CD4-positive, alpha-beta T cell treated with Interleukin-12 subunit alpha and Interleukin-12 subunit beta, for 1 hour (primary cell): ENCODE data around the gene TCF25.
A peak's percentile ranks its signal among the peaks of the same experiment; 100 is the strongest.
"Not testable (repeated sequence)": the region's sequence is repeated elsewhere in the genome, so short reads cannot be mapped to it uniquely, and the experiment has no call there.

Source experiments
- DNase-seq: peaks from one replicate; pipeline ENCODE4 v3.0.0-alpha.2; 2020

The TCF25 gene

DNA sequence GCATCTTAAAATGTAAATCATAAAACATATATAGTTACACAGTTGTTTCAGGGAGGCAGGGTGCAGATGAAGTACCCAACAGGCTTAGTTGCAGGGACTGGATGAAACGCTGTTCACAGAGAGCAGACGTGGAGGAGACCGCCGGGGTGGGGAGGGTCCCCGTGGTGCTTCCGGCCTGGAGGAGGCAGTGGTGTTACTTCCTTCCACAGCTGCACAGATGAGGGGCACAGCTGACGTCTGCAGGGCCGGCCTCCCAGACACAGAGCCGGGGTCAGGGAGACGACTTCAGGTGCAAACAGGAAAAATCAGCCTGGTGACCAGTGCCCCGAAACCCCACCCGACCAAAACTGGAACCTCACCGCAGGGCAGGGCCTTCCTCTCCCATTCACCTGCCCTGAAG, 28.0 kb upstream of the TCF25 start:
- no peak for DNase-seq

DNA sequence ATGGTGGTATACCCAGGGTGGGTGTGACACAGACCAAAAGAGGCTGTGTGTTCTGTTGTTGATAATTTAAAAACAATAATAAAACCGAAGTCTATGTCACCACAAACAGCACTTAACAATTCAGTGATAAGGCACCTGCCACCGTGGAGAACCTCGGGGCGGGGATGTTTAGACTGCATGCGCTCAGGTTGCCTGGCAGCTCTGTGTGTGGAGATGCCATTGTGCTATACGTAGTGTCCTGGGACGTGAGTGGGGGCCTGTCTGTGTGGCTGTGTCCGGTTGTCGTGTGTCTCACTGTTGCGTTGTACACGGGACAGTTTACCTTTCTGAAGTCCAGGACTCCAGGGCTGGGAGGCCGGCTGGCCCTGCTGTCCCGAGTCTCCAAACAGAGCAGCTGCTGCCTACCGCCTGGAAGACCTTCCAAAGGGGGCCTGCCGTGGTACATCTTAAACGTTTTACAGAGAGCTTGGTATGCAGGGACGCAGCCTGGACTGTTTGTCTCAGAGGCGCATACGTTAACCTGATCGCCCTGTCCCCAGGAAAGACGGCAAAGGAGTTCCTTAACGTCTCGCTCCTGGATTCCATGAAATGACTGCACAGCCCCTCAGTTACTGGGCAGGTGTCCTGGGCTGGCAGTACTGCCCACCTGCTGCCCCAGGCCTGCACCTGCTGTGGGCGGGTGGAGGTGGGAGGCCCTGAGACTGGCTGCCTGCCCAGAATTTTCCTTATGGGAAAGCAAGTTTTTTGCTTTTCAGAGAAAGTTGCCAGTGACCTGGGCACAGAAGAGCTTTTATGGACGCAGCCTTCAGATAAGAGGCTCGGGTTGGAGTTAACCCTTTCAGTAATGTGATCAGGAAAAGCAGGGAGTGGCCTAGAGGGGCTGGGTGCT, 26.1 kb upstream of the TCF25 start:
- DNase-seq, result no peak

DNA sequence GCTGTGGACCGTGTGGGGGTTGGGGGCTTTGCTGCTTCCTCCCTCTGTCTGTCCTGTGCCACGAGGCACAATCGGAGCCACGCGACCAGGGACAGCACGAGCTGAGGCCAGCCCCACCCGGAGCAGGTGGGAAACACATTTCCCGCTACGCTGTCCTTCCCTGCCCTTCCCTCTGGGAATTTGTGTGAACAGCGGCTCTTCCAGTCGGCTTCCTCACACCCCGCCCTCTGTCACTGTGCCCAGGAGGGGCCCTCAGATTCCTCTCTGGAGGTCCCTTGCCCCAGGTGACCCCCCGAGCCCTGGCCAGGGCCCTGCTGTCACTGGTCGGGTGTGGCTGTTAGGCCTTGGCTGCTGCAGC, 25.5 kb upstream of the TCF25 start:
- no peak for DNase-seq

DNA sequence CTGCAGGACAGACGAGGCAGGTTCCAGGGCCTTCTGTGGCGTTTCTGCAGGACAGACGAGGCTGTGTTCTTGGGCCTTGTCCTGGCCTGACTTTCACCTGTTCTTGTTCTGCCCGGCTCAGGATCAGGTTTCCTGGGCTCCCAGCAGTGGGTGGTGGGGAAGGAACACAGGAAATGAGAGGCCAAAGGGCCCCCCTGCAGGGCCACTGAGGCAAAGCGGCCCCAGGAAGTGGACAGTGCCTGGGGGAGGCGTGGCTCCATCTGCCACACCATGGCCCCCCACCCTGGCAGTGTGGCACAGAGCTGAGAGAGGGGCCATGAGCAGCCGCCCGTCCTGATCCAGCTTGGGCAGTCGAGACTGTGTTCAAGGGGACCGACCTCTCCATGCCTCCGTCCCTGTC, 24.4 kb upstream of the TCF25 start:
- no peak for DNase-seq

DNA sequence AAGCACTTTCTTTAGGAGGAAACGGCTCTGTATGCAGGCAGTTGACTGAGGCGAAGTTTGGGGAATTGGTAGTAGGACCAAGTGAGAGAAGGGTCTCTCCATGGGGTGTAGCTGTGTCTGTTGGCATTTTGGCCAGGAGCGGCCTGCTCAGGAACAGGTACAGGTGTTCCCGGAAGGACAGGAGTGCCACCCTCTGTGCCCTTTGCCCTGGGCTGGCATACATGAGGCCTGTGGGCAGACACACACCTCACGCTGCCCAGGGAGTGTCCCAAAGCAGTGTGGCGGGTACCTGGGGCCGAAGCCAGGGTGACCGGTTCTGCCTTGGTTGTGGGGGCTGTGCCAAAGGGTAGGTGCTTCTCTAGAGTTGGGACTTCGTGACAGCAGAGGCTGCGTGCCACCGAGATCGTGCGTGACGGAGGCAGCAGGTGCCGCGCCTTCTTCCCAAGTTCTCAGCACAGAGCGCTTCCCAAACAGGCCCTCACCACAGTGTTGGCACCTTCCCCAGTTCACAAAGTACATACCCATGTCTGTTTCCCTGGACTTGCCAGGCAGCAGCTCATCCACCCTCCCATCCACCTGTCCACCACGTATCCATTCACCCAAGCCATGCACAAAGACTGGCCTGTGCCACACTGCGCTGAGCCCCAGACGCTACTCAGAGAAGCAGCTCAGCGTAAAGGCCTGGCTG, 19.9 kb upstream of the TCF25 start:
- no peak for DNase-seq

DNA sequence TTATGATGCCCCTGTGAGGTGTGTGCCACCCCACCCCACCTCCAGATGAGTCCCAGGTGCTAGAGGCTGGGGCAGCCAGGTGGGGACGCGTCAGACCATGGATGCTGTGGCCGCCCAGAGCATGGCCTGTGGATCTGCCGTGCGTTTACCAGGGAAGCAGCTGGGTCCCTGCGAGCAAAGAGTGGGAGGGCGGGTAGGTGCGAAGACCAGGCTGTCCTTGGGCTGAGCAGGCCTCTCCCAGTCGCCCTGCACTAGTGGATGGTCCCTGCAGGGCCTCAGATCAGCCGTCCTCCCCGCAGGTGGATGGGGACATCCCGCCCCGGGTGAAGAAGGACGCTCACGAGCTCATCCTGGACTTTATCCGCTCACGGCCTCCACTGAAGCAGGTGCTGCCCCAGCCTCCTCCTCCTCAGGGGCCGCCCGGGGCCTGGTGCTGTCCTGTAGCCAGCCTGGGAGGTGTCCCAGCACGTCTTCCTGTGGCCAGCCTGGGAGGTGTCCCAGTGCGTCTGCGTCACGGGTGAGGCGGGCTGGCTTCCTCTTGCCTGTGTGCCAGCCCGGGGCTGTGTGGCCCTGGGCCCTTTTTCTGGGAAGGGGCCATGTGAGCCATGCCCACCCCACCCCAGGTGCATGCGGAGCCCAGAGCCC, 18.0 kb upstream of the TCF25 start:
- no peak for DNase-seq

DNA sequence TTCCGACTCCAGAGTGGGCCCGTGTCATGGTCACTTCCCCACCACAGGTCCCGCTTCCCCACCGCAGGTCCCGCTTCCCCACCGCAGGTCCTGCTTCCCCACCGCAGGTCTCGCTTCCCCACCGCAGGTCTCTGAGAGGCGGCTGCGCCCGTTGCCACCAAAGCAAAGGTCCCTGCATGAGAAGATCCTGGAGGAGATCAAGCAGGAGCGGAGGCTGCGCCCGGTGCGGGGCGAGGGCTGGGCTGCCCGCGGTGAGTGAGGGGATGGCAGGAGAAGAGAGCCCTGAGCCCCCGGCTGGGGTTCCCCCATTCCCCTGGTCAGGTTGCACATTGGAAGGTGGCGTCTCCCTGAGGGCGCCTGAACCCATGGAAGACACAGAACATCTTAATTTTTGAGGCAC, 17.4 kb upstream of the TCF25 start:
- no peak for DNase-seq

DNA sequence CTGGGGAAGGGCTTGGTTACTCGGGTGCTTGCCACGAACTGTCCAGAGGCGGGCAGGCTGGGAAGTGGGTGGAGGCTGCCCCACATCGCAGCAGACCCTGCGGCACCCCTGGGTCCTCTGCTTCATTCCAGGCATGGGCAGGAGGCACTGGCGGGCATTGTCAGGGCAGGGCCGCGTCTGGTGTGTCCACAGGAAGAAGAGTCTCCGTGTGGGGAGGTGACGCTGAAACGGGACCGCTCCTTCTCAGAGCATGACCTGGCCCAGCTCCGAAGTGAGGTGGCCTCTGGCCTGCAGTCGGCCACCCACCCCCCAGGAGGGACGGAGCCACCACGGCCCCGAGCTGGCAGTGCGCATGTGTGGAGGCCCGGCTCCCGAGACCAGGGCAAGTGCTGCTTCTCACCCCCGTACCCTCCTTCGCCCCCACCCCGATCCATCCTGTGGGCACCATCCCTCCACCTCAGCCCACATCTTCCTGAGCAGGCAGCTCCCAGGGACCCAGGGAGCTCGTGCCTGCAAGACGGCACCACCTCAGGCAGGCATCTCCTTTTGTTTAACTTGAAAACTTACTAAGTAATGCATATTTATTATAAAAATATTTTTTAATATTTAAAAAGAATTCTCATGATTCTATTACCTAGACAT, 14.3 kb upstream of the TCF25 start:
- no peak for DNase-seq

DNA sequence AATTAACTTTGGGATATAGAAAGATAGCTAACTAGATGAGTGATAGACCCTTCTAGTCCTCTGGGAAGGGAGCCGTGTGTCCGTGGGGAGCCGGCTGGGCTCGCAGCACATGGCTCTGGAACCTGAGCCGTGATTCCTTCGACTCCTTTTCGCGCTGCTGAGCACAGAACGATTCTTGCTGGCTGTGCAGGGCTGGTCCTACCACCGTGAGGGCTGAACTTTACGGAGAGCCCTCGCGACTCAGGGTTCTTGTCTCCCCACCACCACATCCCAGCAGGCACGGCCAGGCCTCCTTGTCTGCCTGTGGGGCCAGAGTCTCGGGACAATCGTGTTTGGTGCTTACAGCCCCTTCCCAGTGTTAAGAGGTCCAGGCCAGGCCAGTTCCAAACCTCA, 13.8 kb upstream of the TCF25 start:
- no peak for DNase-seq

DNA sequence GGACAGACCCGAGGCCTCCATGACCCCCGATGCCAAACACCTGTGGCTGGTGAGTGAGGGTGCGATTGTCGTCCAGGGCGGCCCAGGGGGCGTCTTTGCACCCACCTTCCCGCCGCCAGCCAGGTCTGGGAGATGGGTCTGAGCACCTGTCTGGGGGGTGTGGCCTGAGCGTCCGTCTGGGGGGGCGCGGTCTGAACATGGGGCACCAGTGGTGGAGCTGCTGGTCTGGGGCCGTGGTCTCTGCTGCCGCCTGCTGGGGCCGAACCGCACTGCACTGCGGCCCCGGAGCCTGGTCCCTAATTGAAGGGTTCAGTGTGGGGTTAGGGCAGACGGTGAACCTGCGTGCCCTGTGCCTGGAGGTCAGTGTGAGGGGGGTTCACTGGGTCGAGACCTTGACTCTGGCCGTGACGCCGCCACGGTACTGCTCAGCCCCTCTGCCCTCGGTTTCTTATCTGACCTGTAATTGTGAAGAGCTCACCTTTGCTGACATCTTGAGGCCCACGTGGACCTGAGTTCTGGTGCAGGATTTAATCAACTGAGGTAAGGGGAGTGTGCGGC, 12.6 kb upstream of the TCF25 start:
- peak; percentile 83 for DNase-seq

DNA sequence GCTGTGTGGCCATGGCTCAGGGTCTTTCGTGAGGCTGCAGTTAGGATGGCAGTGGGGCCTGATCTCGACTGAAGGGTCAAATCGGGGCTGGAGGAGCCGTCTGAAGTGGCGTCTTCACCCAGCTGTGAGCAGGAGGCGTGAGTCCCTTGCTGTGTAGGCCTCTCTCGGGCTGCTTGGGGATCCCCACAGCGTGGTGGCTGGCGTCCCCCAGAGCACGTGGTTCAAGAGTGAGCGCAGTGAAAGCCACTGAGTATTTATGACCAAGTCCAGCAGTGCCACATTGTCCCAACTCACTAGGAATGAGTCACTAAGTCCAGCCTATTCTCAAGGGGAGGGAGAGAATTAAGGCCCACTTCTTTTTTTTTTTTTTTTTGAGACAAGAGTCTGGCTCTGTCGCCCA, 11.7 kb upstream of the TCF25 start:
- DNase-seq, result no peak

DNA sequence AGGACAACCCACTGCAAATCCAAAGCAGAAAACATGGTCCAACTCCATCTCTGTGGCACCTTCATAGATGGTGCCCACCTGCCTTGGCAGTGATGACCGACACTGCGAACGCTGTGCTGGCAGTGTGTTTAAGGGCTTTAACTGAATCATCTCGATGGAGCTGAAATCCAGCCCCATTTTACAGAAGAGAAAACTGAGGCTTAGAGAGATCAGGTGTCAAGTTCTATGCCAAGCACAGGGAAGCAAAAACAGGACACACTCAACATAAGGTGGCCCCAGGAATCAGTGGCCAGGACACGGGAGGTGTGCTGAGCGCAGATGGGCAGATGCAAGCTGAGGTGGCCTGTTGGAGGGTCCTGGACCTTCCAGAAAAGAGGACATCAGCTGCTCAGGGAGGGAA, 10.7 kb upstream of the TCF25 start:
- DNase-seq, result no peak

DNA sequence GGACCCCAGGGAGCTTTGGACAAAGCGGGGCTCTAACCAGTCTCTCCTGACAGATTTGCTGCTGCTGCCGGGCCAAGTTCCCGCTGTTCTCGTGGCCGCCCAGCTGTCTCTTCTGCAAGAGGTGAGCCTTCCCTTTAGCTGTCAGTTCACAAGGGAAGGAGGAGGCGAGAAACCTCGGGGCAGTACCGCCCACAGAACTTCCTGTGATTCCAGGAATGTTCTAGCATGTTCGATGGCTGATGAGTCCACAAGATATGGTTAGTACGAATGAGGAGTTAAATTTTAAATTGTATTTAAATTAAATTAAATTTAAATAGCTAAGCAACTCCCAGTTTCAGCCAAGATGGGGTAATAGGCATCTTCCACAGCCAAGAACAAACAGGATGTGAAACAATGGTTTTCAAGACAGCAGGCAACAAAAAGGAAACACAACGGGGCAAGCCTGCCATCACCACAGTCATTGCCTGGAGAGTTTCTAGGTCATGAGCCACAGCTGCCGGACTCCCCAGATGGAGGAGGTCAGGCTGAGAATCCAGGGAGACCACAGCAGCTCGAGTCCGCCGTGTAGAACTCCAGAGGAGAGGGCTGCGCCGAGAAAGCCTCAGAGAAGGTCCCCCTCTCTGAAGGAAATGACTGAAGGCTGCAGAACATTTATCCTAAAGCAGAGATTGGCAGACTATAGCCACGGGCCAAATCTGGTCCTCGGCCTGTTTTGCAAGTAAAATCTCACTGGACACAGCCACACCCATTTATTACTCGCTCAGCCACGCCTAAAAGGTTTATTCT, 9.5 kb upstream of the TCF25 start:
- DNase-seq, result peak; percentile 69

DNA sequence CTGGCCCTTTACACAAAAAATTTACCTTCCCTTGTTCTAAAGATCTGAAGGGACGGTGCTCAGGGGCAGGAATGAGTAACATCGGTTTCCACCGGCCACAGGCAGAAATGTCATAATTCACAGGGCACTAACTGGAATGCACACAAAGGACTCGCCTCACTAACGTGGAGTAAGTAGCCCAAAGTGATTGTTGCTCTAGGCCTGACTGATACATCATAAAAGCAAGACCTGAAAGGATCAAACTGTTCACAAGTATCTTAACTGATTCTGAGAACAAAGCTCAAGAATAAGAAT, 8.9 kb upstream of the TCF25 start:
- DNase-seq, result no peak

DNA sequence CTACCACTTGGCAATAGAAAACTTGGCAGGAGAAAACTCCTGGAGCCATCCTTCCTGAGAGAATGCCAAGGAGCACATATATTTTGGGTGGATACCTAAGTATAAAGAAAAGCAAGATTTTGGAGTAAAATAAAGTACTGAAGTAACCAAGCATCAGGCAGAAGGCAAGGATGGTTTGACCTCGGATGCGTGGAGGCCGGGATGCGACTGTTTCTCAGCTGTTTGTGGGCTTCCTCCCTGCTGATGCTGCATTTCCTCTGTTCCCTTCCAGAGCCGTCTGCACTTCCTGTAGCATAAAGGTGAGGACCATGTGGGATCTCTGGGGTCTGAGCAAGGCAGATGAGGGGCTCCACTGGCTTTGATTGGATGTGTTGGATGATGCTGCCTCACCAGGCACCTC, 5.5 kb upstream of the TCF25 start:
- no peak for DNase-seq

DNA sequence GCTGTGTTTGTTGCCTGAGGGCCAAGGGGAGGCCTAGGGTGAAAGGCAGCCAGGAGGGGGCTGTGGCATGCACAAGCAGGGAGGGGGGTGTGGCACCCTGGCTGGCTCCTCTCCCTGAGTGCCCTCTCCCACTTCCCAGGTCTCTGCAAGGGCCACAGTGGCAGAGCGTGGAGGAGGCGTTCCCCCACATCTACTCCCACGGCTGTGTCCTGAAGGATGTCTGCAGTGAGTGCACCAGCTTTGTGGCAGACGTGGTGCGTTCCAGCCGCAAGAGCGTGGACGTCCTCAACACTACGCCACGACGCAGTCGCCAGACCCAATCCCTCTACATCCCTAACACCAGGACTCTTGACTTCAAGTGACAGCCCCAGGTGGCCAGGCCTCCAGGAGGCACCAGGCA, 3.5 kb upstream of the TCF25 start:
- no peak for DNase-seq

DNA sequence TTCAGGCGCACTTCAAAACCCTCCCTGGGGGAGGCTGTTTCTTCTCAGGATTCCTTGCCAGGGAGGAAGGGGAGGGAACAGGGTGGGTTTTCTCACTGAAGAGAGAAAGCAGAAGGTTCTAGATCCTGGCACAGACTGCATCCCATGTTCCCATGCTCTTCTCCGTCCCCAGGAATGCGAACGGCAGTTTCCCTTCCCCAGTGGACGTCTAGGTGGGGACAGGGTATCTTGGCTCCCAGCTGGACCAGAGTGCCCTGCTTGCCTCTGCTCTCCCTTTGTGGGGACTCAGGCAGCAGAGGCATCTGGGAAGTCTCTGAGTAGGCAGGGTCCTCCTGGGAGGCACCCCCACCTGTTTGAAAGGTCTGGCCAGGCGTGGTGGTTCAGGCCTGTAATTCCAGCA, 3.0 kb upstream of the TCF25 start:
- DNase-seq, result no peak

DNA sequence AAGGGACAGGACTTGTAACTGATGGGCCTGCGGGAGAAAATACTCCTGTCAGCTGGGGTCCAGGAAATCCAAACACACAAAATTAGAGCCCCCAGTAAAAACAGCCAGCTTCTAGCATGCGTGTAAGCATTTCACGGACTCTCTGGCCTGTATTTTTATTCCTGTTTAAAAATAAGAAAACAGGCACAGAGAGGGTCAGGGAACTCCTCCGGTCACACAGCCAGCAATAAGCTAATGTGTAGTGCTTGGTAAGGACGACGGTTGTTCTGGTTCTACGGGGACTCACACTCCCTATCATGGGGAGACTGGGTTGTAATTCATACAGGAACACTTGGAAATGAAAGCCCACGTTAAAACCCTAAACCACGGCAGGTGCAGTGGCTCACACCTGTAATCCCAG, 1.5 kb upstream of the TCF25 start:
- DNase-seq, result no peak

DNA sequence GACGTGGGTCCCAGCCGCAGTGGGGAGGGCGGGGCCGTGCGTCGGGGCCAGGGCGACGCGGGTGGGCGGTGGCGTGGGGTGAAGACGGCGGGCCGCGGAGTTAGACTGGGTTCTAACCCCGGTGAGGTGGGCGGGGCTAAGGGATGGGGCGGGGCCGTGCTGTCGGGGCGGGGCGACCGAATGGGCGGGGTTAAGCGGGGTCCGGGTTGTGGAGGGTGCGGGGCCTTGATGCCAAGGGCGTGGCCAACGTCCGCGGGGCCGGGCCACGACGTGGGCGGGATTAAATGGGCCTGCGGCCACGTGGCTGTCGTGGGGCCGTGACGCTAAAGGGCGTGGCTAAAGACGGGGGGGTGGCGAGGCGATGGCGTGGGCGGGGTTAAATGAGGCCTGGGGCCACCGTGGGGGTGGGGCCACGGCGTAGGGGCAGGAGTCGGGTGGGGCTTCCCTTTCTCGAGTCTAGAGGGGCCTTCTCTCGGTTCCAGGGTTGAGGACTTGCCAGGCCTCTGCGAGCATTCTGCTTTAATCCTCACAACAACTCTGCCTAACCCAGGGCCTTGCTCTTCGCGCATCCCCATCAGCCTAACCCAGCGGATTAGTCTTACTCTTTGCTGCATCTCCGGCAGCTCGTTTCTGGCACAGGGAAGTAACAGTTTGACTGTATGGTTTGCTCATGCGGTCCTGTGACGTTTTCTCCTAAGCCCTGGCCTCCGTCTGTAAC, 739 bp downstream of the TCF25 start:
- DNase-seq, result peak; percentile 96

DNA sequence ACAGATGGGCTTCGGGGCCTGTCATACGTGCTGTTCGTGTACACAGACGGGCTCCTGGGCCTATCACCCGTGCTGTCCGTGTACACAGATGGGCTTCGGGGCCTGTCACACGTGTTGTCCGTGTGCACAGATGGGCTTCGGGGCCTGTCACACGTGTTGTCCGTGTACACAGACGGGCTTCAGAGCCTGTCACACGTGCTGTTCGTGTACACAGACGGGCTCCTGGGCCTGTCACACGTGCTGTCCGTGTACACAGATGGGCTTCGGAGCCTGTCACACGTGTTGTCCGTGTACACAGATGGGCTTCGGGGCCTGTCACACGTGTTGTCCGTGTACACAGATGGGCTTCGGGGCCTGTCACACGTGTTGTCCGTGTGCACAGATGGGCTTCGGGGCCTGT, 5.7 kb downstream of the TCF25 start:
- not testable (repeated sequence) for DNase-seq

DNA sequence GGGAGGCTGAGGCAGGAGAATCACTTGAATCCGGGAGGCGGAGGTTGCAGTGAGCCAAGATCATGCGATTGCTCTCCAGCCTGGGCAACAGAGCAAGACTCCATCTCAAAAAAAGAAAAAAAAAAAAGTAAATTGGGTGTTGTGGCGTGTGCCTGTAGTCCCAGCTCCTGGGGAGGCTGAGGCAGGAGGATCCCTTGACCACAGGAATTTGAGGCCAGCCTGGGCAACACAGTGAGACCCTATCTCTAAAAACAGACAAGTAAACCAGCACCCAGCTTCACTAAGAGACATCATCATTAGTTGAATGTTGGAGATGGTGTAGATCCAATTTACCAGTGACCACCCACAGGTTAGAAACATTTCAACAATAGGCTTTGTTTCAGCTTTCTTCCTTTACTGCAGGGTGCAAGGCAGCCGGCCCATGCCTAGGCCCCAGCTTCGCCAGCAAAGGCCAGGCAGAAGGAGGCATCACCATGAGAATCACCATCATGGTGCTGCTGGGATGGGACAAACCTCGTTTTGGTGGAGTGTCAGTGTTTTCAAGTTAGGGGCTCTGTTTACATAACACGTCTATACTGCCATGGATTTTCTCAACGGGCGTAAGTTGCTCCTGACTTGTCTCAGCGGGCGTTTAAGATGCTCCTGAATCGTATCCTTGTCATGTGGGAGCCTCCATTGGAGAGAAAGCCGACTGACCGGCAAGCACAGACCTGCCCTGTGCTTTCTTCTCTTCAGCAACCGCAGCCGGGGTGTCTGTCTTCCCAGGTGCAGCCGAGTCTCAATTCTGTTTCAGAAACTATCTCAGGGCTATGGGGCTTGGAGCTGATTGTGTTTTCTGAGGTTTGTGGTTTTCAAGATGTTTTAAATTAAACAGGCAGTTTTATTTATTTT, 7.3 kb downstream of the TCF25 start:
- DNase-seq, result no peak
